HG03060 (cell line): ENCODE measurements around the gene SARDH.
"Not testable (repeated sequence)": the region's sequence is repeated elsewhere in the genome, so short reads cannot be mapped to it uniquely, and the experiment has no call there.

ENCODE experiments used
- ATAC-seq: cut with Tn5 transposase; IDR thresholded peaks from one replicate; pipeline ENCODE4 v1.9.1; 2021; ENCODE audit warnings: low read depth, moderate number of reproducible peaks; ENCODE audit not compliant: unreplicated experiment

The SARDH gene

DNA sequence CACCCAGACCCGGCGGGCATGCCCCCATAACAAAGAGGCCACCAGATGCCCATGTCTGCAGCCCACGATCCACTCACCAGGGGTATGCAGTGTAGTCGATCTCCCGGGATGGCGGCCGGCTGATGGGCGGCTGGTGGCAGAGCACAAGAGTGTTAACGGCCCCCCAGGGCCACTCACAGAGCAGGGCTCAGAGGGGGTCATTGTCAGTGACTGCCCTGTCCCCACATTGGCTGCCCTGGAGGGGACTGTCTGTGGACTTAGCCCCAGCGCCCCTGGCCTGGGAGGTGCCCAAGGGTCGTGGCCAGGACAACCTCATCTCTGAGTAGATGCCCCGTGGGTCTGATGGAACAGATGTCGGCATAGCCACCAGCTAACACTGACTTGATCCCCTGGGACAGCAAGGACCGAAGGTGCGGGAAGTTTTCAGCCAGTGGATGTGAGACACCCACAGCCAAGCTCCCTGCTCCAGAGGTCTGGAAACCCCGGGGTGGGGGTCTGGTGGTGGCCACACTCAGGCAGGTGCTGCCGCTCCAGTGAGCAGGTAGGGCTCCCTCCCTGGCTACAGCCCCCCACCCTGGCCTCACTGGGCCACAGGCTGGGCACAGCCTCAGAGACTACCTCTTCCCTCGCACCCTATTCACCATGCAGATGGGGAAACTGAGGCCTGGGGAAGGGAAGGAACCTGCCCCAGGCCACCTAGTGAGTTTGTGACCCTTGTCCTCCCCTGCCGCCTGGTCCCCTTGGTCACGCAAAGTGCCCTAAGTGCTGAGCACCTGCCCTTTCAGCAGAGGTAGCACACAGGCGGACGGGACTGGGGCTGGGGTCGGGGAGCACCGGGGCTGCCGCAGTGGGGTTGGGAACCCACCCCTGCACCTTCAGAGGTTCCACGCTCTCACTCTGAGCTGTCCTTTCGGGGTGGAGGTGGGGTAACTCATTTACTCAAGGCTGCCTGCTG lies 38.1 kb upstream of the SARDH start:
- no peak for ATAC-seq

DNA sequence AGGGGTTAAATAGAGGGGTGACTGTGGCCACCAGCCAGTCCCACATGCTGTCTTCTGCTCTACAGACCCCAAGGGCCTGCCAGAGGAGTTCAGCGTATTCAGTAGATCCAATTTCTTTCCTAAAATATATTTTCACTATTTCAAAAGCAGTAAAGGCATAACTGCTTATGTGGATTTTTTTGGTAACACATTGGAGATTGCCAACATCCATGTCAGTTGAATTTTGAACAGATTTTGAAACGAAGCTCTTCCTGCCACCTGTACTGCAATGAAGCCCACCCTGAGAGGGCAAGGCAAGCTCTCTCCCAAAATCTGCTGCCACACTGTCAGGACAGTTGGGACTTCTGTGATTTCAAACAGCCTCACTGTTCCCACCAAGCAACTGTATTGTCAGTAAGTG lies 37.1 kb upstream of the SARDH start:
- ATAC-seq, result no peak

DNA sequence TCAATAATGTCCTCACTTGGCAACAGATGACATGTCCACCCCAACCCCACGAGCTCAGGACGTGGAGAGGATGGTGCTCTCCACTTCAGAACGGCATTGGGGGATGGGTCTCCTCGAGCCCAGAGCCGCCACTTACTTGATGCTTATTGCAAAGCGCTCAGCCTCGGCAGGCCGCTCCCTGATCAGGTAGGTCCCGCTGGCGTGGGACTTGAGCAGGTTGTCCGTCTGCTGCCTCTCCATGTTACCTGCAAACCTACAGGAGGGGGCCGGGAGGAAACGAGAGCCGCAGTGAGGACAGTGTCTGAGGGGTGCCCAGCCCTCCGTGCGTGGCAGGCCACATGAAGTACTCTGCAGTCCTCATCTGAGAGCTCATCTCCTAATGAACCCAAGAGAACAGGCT lies 36.6 kb upstream of the SARDH start:
- ATAC-seq, result no peak

DNA sequence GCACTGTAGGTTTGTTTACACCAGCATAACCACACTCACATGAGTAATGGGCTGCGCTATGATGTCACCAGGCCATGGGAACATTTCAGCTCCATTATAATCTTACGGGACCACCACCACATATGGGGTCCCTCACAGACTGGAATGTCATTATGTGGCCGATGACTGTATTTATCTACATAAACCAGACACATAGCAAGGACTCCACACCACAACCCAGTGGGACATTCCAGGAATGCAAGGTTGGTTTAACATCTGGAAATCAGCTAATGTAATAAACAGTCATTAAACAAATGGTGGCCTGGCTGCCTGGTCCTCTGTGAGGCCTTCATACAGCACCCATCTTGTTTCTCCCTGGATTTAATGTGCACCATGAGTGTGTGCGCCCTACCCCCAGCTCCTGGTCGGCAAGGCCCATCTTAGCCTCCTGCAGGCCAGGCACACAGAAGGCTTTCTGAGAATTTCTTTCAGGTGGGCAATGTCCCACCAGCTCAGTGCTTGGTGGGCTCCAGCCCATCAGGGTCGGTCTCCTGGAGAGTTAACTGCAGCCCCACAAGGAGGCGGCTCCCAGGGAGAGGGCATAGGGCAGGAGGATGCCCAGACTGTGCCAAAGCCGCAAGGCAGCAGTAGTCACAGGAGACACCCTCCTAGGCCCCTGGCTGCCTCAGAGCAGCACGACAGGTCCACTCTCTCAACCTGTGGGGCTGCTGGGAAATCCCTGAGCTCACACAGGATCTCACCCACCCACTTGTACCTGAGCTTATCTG lies 35.9 kb upstream of the SARDH start:
- no peak for ATAC-seq

DNA sequence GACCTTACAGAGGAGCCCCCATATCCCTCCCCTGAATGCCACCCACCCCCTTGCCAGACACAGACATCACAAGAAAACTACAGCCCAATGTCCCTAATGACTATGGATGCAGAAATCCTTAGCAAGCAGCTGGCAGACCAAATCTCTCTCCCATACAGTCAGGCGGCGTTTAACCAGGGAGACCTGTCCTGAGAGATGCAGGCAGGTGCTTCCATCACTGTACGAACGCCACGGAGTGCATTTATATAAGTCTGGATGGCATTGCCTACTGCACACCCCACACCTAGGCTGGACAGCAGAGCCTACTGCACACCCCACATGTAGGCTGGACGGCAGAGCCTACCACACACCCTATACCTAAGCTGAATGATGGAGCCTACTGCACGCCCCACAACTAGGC lies 34.4 kb upstream of the SARDH start:
- no peak for ATAC-seq

DNA sequence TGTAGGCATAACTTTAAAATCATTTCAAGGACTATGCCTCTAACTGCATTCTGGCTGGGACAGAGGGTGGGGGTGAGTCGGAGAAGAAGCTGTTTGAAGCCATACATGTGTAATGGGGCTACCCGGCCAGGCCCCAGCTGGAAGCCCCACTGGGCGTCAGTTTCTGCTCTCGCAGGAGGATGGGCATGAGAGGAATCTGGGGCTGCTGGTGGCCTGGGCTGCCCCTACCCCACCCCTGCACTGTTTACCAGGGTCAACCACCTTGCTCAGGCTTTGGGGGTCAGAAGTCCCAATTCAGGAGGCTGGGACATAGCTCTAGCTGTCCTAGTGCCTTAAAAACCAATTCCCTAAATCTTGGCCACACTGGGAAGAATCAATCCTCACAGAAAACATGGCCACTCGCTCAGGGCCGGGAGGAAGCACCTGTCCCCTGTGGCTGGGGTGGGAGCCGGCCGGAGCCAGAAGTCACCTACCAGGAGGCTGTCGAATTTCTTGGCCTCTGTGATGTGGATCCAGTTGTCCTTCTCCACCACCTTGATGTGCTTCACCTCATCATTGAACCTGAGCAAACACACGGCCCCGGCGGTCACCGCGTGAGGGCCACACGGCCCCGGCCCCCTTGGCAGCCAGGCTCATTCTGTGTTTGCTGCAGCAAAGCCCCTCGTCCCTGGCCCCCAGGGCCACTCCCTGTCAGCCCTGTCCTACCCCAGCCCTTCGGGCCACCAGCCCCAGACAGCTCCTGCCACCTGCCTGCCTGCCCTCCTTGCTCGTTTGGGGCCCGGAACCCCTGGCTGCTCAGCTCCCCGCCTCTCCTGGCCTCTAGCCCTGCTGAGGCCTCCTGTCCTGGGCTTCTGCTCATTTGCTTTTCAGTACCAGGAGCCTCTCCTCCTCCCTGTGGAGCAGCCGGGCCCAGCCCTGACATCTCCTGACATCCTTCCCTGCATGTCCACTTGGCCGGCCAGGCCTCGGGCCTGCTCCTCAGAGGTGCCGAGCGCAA lies 33.6 kb upstream of the SARDH start:
- ATAC-seq, result no peak

DNA sequence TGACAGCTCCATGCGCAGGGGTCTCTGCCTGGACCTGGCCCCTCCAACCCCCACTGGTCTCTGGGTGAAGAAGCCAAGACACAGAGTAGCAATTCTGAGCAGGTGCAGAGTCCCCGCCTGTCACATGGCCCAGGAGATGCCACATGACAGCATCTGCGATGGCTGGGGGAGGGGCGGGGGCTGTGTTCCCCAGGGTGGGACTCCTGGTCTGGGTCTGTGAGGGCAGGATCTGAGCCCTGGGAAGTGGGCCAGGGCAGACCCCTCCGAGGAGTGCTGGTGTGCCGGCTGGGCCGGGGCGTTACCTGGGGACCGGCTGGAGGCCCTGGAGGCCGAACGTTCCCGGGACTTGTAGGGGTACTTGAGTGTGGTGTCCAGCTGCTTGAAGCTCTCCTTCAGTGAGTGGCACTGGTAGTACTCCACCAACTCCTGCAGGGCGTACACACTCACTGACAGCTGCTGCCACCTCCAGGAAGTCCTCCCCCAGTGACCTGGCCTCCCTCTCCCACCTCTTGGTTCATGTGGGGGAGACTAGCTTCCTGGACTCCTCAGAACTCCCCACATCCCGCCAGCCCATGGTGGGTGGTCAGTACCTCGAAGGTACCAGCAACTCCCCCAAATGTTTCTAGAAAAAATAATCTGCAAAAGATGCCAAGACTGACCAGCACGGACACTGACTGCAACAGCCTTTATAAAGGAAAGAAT lies 32.1 kb upstream of the SARDH start:
- no peak for ATAC-seq

DNA sequence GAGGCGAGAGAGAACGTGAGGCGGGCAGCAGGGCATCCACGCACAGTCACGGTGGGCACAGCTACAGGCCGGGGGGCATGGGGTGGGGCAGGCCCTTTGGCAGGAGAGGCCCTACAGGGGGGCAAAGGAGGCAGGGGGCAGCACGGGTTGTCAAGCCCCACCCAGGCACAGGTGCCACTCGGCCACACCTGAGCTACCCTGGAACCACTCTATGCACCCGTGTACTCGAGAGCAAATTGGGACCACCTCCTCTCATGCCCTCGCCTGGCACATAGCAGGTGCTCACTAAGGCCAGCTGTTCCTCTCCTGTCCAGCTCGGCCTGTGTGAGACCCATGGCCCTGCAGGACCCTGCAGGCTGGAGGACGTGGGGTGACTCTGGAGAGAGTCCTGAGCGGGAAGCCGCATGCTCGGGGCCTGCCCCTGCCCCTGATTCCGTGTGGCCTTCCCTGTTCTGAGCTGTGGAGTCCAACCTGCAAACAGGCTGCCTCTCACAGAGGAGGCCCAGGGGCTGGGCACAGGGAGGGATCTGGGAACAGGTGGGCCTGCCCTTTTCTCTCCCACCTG lies 31.4 kb upstream of the SARDH start:
- ATAC-seq, result no peak

DNA sequence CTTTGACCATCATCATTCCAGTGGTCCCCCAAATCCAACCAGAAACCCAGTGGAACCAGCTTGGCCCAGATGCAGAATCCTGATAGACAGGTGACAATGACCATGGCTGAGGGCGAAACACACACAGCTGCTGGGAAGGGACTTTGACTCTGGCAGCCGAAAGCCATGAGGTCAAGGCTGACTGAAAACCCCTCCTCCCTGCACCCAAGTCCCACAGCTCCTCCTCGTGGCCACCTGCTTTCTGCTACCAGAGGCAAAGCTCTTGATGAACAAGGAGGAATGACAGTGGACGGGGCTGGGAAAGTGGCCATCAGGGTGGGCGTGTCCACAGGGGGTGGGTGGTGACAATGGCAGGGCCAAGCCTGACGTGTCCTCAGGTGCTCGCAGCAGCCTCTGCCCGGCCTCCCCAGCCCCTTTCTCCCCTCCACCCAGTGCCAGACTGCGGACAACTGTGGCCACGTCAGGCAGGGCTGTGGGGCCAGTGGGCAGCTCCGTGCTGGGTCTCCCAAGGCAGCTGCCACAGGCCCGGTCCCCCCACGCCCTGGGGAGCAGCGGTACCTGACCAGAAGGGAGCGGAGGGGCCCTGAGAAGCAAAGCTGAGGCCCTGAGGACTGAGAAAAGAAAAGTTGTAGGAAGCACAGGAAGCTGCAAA lies 30.8 kb upstream of the SARDH start:
- ATAC-seq, result no peak

DNA sequence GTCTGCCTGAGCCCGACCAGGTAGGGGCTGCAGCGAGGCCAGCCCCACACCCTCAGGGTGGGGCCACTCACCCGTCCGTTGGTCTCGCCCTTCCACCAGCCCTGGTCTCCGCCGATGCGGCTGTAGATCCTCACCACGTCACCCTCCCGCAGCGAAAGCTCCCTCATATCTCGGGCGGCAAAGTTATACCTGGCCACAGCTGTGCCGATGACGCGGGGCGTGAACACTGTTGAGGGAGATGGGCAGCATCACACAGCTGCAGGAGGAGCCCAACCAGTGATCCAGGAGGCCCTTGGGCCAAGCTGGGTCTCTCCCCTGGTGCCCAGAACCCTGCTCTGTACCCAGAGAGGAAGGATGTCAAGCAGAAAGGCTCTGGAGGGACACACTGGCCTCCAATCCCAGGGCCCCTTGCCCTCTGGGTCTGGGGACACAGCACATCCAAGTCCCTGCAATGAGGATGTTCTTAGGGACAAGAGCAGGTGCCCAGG lies 30.3 kb upstream of the SARDH start:
- ATAC-seq, result no peak

DNA sequence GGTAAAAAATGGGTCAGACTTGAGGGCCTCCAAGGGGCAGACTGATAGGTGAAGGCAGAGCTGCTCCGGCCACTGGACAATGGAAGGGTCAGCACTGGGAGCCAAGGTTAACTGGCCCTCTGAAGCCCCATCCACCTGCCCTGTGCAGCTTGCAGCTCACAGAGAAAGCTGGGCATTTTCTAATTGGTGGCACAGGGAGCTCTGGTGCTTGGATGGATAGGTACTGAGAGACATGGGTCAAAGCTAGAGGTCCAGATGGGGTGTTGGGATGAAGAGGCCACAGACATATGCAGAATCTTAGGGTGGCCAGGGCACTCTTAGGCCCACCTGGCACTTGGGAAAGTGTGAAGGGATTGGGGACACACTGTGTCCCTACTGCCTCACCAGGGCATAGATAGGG lies 29.5 kb upstream of the SARDH start:
- ATAC-seq, result no peak

DNA sequence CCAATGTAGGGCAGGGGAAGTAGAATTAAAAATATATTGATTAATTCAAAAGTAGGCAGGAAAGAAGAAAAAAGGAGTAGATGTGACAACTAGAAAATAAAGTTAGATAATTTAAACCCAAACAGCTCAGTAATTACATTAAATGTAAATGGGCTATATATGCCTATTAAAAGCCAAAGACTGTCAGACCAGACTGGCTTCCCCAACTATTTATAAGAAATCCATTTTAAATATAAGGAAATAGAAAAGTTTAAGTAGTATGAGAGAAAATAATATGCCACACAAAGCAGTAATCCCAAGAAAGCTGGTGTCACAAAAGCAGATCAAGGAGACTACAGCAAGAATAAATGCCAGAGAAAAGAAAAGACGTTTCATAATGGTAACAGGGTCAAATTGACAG lies 28.9 kb upstream of the SARDH start:
- no peak for ATAC-seq

DNA sequence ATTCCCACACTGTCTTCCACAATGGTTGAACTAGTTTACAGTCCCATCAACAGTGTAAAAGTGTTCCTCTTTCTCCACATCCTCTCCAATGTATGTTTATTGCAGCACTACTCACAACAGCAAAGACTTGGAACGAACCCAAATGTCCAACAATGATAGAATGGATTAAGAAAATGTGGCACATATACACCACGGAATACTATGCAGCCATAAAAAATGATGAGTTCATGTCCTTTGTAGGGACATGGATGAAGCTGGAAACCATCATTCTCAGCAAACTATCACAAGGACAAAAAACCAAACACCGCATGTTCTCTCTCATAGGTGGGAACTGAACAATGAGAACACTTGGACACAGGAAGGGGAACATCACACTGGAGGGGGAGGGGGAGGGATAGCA lies 28.1 kb upstream of the SARDH start:
- not testable (repeated sequence) for ATAC-seq

DNA sequence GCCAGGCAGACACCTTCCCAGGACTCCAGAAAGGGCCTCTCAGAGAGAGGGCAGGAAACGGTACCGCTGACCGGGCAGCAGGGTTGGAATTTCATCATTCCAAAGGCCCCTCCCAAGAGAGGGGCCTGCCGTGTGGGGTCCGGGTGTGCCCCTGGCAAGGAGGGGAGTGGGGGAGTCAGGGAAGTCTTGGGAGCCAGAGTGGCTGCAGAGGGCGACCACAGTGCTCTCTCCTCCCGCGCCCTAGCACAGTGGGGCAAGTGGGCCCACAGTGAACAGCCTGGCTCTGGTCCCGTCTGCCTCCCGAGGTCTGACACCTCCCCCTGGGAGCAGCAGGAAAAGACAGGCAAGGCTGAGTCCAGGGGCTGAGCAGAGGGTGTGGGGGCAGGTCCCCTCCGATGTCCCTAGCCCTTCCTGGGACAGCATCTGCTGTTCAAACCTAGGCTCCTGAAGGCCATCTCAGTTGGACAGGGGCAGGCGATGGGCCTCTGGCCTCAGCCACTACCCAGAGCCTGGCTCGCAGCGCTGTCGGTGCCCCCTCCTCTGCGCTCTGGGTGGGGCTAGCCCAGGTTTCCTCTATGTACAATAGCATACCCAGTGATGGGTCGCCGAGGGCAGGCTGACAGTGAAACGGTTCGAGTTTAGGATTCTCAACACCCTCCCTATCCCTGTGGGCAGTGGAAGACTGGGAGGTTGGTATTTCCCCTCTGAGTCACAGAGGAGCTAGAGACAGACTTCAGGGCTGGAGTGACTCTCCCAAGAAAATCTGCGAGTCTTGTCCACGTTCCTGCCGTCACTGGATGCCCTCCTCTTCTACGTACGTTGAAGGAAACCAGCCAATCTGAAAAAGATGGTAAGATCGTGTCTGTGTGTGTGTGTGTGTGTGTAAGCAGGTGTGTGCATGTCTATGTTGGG lies 25.4 kb upstream of the SARDH start:
- ATAC-seq, result no peak

DNA sequence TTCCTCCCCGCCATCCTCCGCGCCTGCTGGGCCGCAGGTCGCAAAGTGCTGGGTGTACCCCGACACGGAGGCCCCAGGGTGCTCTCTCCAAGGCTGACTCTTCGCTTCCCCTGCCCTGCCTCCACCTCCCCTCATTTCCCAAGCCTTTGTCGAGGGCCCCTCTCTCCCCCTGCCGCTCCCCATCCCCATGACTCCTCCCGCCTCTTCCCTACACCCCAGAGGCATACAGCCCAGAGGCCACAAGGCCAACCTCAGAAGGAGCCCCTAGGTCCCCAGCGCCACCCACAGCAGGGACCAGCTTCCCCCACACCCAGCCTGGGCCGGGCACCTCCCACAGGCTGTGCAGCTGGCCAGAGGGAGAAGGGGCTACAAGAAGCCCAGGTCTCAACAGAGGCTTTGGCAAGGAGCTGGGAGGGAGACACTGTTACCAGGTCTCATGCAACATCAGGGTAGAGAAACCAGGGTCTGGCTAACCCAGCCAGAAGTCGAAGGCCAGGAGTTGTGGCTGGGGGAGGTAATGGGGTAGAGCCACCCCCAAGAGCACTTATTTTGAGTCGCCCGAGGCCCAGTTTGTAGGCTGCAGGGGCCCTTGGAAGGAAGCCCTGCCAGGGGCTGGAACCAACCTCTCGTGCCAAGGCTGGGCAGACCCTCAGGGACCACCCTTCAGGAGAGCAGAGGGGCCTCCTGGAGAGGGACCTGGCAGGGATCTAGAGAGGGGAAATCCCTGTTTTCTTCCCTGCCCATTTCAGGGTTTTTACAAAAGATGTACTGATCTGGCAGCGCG lies 24.5 kb upstream of the SARDH start:
- ATAC-seq, result no peak

DNA sequence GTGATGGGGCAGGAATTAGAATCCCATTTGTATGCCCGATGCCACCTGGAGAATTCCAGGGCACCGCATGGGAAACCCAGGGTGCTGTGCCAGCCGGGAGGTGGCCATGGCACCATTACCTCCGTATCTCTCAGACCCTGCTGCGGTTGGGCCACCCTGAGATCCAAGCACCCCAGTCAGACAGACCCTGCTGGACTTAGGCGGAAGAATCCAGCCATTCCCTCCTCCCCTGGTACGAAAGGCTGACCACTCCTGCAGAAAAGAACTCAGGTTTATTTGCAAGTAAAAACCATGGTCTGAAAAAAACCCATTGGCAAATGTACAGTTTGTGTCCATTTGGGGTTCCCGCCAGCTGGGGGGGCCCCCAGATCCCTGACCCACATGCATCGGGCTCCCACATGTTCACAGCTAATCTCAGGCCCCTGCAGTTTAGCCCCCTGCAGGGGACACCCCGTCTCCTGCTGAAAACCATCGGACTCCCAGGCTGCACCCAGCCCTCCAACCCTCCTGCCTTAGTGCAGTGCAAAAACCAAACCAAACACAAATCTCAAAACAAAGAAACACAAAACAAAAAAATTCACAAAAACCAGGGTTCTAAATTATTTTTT lies 23.6 kb upstream of the SARDH start:
- no peak for ATAC-seq
